ENCODE measurements around the gene TM4SF20. TPM values are rescaled to one million over a fixed set of nuclear protein-coding genes. Genes with fewer than 3 reads are reported as not detected.
A peak's percentile ranks its signal among the peaks of the same experiment; 100 is the strongest.

The TM4SF20 gene, protein sequence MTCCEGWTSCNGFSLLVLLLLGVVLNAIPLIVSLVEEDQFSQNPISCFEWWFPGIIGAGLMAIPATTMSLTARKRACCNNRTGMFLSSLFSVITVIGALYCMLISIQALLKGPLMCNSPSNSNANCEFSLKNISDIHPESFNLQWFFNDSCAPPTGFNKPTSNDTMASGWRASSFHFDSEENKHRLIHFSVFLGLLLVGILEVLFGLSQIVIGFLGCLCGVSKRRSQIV
- not detected in 2 replicates for total RNA-seq (2014; rRNA removed; shearing (Covaris generic))

GRCh38 chr2:227379095-227379494, at the start of gene TM4SF20:
TSS of gene TM4SF20 (minus strand) at chr2:227379306. CDS start at chr2:227379268, 38 bp downstream.
- no peak for DNase-seq (ENCODE audit: low spot score)

- no peak for DNase-seq (ENCODE audit: low spot score)
These were observed 49.7 kb upstream of the TM4SF20 start for GRCh38 chr2:227428731-227429285.

- no peak for DNase-seq (ENCODE audit: low spot score)
These were observed 44.8 kb upstream of the TM4SF20 start for GRCh38 chr2:227423656-227424499.

- DNase-seq (ENCODE audit: low spot score), result no peak
These were observed 41.3 kb upstream of the TM4SF20 start for GRCh38 chr2:227420087-227421052.

DNA sequence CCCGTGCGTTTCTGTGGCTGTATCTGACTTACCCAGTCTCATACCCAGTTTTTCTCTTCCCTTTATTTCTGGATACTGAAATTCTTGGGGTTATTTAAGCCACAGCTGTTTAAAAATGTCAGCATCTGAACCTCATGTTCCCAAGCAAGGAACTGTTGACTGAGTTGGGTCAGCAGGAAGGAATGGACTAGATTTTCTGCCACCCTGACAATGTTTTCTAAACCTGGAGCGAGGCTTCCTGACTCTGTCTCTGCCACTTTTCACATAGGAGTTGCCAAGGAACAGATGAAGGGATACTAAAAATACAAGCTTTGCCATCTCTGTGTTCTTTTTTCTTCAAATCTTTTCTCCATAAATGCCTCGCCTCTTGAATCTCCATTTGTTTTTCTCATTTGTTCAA, 37.6 kb upstream of the TM4SF20 start:
- no peak for DNase-seq (ENCODE audit: low spot score)

GRCh38 chr2:227415538-227416424, 36.7 kb upstream of the TM4SF20 start:
- DNase-seq (ENCODE audit: low spot score), result peak; percentile 77

- peak; percentile 42 for DNase-seq (ENCODE audit: low spot score)
These were observed 35.7 kb upstream of the TM4SF20 start for GRCh38 chr2:227414846-227415245.

- no peak for DNase-seq (ENCODE audit: low spot score)
These were observed 34.3 kb upstream of the TM4SF20 start for GRCh38 chr2:227413371-227413770.

- no peak for DNase-seq (ENCODE audit: low spot score)
These were observed 33.8 kb upstream of the TM4SF20 start for GRCh38 chr2:227412877-227413276.

DNA sequence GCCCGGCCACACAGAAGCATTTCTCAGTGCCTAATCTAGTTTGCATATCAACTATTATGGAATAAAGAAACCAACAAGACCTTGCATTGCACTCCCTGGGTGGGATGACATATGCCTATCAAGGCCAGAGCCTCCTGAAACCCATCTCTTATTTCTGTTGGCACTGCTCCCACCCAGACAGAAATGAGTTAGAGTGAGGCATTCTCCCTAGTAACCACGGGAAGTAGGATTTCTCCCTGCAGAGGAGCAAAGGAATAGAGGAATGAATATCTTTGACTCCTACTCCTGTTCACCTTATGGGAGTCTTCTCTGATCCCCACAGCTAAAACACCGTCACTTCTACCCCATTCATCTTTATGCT, 32.9 kb upstream of the TM4SF20 start:
- DNase-seq (ENCODE audit: low spot score), result no peak

DNA sequence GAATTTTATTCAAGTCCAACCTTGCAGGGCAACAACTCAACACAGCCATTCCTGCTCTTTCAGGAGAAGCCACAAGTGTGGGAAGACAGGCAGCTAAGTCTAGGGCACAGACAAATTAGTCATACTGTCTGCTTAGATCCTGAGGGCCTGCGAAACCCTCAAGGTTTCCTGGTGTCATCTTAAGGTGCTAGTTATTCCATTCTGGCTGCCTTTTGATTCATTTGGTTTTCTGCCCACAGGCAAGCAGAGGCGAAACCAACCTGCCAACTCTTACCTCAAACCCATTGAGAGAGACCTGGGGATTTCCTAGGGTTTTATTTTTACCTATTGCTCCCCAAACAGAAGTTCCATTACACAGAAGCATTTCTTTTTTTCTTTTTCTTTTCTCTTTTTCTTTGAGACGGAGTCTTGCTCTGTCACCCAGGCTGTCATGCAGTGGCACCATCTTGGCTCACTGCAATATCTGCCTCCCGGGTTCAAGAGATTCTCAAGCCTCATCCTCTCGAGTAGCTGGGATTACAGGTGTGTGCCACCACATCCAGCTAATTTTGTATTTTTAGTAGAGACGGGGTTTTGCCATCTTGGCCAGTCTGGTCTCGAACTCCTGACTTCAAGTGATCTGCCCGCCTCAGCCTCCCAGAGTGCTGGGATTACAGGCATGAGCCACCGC, 32.3 kb upstream of the TM4SF20 start:
- DNase-seq (ENCODE audit: low spot score), result peak; percentile 74

DNA sequence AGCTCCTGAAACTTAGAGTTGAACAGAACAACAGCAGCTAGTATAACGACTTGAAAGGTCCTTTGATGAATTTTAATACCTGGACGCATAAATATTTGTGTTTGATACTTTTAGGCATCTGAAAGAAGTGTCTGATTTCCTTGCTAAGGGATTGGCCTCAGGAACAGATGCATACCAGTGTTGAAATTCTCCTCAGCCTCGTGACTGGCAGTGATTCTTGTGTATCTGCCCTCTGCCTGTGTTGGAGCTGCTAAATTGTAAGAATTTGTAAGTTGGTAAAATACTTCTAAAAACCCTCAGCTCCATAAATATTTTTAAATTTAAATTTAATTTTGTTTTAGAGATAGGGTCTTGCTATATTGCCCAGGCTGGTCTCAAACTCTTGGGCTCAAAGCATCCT, 31.1 kb upstream of the TM4SF20 start:
- no peak for DNase-seq (ENCODE audit: low spot score)

GRCh38 chr2:227407591-227408151, 28.6 kb upstream of the TM4SF20 start:
- no peak for DNase-seq (ENCODE audit: low spot score)

DNA sequence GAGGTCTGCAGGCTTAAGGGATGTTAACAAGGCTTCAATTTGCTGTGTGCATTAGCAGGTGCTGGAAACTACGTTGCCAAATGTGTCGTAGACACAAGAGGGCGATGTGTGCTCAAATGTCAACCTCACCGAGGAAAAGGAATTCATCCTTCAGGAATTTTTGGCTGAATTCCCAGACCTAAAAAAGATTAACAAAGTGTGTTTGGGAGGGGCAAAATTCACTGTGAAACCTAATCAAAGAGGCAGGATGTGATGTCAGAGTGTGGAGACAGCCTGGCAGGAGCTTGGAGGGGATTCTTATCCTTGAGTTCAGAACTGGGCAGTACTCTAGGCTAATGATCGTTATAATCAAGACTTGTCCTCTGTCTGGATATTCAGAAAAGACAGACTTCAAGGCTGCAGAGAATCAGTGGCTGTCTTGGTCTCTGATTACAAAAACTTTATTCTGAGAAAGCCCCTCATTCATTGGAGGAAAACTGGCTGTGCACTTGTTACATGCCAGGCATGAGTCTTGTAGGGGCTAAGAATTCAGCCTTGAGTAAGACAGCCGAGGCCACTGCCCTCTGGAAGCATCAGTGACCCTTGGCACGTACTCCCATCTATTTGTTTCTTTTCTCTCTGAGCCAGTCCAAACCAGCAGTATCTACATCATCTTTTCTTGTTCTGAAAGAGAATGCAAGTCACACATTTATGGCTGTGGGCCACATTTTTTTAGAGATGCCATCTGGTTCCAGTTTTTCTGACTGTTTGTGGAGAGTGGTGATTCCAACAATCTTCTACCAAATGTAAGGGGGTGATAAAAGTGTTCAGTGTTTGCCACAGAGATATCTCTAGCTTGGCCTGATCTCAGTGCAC, 27.3 kb upstream of the TM4SF20 start:
- DNase-seq (ENCODE audit: low spot score), result peak; percentile 97

DNA sequence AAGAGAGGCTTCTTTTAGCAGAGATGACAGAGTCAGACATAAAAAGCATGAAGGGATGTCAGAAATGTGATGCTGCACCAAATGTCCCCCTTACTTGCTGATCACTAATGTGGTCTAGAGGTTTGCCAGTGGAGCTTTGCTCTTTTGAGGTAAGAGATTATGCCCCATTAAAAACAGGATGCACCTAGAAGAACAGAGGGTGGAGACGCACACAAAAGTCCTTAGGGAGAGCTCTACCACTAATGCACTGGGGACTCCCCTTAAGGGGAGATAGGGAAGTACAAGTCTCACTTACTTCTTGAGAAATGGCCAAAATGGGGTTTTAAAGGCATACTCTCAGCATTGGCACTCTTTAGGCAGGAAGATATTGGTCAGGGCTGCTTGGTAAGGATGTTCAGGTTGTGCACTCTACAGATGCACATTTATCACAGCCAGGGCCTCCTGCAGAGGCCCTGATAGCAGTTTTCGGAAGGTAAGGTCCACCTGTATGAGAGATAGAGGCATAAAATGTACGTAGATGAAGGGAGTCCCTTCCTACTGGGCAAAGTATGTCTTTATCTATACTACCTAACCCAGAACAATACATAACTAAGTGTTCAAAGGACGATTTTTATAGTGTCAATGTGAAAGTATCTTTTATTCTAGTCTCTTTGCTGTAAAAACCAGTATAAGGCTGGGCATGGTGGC, 25.6 kb upstream of the TM4SF20 start:
- no peak for DNase-seq (ENCODE audit: low spot score)

DNA sequence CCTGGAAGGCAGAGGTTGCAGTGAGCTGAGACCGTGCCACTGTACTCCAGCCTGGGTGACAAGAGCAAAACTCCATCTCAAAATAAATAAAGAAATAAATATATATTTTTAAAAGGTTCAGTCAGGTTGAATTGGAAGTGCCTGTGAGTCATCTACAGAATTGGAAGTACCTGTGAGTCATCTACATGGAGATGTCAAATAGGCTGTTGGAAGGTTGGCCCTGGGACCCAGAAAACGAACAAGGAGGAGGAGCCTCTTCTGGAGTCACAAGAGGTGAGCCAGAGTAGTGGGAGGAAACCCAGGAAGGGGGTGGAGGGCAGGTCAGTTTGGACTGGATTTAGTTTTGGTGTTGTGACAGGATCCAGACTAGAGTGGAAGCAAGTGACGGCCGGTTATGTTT, 23.9 kb upstream of the TM4SF20 start:
- peak; percentile 32 for DNase-seq (ENCODE audit: low spot score)

GRCh38 chr2:227402321-227402720, 23.2 kb upstream of the TM4SF20 start:
- DNase-seq (ENCODE audit: low spot score), result no peak

DNA sequence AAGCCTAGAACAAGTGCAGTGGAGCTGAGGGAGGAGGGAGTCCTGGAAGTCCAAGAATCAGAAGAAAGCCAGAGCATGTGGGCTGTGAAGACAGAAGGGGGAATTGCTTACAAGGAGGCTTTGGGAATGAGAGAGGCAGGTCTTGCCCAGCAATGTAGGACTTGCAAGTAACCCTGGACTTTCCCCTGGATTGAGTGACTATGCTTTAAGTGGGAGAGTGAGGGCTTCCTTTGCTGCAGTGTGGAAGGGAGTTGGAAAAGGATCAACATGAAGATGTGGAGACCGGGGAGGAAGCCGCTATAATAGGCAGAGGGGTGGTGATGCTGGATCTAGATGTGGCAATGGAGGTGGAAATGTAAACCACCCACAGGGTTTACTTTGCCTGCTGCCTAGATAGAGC, 22.4 kb upstream of the TM4SF20 start:
- no peak for DNase-seq (ENCODE audit: low spot score)

Data from A172 (cell line).